Vagina (tissue), 2 donors: ENCODE data around the gene HTN3.

Source experiments
- CTCF ChIP-seq, 3 experiments: fragments of 450-650 bp in 2 of 3; fragments of 200-600 bp in 1 of 3; sonication (generic) in 1 of 3; IDR thresholded peaks; one replicate each; pipeline ENCODE4 v1.5.1; 2017 to 2019; ENCODE audit warnings: antibody characterized with exemption in 3 of 3, mild to moderate bottlenecking in 2 of 3, moderate library complexity in 2 of 3
- POLR2A ChIP-seq, 2 donors: fragments of 450-650 bp; IDR thresholded peaks; one replicate each; pipeline ENCODE4 v1.6.1; 2017; ENCODE audit warnings: antibody characterized with exemption in 2 of 2, mild to moderate bottlenecking in 2 of 2, moderate library complexity in 2 of 2
- POLR2AphosphoS5 ChIP-seq, 2 donors: sonication (generic); formaldehyde crosslinking; IDR thresholded peaks; one replicate each; pipeline ENCODE4 v1.9.0; 2017; ENCODE audit warnings: antibody characterized with exemption in 2 of 2, mild to moderate bottlenecking in 2 of 2, low read depth in 1 of 2; ENCODE audit not compliant: insufficient read depth in 1 of 2

GRCh38 chr4:69991016-69991415, 37.2 kb upstream of the HTN3 start:
- TF ChIP-seq POLR2AphosphoS5 (IDR thresholded peaks at IDR 0.05; ENCODE audit: insufficient read depth in 1 of 2, low read depth in 1 of 2) (no peak), CTCF (IDR thresholded peaks at IDR 0.05) (no peak), POLR2A (IDR thresholded peaks at IDR 0.05) (no peak)
